Stimulated activated naive CD4-positive, alpha-beta T cell (primary cell): ENCODE results near the gene NFU1.

Experiments used
- DNase-seq, 6 experiments: peaks; one replicate each; lab custom pipeline; 2025; lab: John Stamatoyannopoulos, UW

NFU1 gene

DNA sequence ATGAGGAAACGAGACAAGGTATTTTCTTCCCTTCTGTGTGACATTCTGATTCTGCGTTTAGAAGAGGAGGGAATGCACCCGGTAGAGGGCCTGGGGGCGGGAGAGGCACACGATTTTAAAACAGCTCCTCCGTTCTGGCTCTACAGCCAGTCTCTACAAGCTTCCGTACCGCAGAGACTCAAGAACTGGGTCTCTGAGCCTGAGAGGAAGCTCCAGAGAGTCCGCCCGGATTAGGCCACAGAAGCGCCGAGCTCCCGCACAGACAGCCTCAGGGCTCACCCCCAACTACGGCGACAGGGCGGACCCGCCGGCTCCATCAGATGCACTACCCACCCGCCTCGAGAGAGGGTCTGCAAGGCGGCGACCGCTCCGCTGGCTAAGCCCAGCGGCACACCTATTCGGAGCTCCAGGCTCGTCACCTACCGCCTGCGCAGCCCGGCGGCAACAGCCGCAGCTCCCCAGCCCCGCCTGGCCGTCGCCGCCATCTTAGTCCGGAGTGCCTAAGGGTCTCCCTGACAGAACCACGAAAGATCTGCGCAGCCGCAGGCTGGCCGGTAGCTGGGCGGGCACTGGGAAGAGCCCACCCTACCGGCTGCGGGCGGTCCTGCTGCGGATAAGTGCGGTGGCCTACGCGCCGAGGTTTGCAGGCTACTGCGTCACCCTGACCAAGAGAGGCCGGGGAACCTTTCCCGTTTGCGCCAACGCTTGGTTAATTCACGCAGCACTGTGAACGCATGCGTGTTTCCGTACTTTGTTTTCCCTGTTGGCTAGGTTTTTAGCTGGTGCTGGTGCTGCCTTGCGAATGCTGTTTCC is at the start of gene NFU1:
Gene NFU1, minus strand, starts transcription at position 498 of the 813 bp plus-strand sequence. Its CDS starts 13 bp downstream, at position 485.
- peak; percentile 73 to 92 (median 80) for DNase-seq

DNA sequence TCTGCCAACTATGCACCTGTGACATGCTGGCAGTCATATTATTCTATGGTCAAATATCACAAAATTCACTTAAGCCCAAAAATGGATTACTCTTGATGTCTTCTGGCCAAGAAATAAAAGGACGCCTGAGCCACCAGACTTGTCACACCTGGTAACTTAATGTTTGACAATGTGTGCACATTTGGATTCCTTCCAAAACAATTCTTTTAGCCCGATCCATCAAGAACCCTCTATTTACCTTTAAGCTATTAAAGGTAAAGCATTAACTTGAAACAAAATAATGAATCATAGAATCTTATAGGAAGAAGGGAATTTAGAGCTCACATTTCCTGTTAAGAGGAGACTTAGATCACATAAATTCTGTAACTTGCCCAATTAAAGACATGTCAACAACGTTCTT is 46.5 kb upstream of the NFU1 start:
- DNase-seq = no peak

DNA sequence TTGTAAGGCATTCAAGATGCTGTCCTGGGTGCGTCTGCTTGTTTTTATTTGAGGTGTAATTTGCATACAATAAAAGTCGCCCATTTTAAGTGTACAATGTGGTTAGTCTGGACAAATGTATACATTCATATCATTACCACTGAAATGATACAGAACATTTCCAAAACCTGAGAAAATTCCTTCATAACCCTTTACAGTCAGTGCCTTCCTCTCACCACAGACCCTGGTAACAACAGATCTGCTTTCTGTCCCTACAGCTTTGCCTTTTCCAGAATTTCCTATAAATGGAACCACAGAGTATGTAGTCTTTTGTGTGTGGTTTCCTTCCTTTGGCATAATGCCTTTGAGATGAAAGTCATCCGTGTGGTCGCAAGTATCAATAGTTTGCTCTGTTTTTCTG is 45.8 kb upstream of the NFU1 start:
- no peak for DNase-seq

DNA sequence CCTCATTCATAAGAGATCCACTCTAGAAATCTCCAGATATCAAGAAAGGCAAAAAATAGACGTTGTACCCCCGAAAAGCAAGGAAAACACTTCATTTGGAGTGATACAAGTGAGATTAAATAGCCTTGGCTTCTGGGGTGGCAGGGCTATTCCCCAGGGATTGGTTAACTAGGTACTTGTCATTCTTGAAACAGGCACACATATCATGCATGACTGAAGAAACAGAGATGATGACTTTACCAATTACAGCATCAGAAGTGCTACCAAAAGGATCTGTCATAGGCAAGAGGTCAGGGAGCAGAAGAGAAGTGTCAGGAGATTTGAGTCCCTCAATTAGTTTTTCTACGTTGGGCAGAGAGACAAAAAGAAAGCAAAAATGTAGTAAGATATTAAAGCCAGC is 45.2 kb upstream of the NFU1 start:
- DNase-seq = no peak

DNA sequence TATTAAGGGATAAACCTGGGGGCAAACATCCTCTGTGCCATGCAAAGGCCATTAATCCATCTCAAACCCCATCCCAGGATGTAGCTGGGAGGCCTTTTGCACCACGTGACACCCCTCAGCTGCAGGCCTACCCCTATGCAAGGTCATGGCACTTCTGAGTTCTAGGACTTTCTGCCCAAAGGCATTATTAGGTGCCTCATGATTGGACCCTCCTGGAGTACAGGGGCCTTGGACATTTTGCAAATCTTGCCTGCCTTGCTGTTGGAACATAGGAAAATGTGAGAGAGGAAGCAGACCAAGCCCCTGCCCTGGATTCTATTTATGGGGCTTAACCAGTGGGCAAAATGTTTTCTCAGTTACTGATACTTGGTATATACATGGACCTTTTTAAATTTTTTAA is 44.2 kb upstream of the NFU1 start:
- DNase-seq = no peak

DNA sequence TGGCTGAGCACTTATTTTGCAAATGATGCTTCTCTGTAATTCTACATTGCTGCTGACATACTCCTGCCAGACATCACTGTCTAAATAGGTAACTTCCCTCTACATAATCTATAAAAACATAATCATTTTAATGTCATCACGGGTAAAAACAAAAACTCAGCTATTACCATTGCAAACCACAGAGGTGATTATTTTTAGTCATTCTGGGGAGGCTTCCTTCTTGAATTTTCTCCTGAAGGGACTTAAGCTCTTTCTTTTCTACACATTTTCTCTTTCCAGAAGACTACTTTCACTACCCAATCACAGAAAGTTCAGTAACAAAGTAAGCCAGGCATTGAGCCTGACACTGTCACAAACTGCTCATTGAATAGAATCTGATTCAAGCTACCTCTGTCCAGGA is 40.4 kb upstream of the NFU1 start:
- no peak for DNase-seq

DNA sequence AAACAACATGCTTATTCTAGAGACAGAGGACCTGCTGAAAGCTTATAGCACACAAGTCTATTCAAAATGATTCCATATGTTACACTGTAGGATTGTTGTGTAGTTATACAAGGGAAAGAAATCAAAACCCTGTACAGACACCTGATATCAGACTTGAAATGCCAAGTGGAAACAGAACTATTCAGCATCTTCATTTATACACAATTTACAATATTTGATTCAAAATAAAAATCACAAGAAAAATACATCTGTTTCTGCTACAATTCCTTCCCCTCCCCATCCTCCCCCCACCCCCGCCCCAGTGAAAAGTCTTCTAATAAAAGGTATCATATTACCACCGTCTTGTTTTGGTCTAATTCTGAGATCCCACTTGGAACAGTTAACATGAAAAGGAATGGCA is 37.5 kb upstream of the NFU1 start:
- DNase-seq = no peak

DNA sequence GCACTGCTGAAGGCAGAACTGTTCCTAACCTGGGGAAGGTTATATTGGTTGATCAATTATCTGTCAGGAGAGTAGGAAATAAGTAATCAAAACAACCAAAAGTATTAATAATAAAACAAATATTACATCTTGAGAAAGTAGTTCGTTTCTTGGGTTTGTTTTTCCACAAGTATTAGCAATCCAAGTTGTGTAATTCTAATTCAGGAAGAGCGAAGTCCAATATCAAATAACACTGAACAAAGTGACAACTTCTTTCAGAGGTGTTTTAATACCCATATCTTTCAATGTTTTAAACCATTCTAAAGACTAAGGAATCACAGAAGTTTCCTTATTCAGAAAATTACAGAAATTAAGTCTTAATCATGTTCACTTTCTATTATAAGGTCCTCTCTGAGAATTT is 34.6 kb upstream of the NFU1 start:
- DNase-seq = no peak

DNA sequence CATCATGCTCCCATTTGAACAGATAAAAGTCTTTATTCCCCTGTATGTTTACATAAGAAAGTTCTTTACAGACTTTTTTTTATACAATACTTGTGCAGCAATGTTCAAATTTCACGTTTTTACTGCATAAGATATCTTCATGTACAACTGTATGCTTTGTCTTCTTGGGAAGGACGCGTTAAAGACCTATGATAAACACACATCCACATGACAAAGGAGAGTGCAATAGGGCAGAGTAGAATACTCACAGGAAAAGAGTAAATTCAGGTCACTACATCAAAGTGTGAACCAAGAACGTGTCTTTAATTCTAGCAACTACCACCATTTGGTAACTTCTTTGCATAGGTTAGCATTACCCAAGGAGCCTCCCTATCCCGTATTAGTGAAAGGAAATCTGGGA is 33.7 kb upstream of the NFU1 start:
- DNase-seq = no peak

DNA sequence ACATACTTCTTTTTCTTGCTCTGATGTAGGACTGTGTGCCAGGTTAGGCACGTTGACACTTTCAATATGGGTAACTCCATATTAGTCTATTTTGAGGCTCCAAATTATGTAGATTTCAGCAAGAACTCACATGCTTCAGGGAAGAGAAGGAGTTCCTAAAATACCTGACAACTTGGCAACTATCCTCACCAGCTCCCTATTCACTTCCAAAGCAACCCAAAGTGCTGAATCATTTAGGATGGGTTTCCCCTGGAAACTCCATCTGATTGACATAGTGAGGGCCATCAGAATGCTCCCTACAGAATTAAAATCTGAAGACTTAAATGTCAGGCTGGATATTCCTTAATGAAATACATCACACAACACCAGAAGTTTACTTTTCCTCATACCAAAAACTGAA is 32.5 kb upstream of the NFU1 start:
- no peak for DNase-seq

DNA sequence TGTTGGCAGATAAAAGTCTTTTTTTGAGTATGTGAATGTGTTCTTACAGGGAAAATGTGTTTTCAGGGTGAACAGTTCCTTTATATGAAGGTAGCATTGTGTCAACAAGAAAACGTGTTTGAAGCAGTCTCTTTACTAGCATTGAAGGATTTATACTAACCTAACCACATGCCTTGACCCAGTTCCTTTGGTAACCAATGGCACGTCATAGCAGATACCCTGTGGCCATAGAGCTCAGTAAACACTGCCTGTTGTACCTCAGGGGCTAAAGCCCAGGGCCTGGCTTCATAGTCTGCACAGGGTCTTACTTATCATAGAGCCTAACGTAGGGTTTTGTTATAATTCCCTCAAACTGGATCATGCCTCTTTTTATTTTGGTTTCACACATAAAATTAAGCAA is 32.1 kb upstream of the NFU1 start:
- no peak for DNase-seq

DNA sequence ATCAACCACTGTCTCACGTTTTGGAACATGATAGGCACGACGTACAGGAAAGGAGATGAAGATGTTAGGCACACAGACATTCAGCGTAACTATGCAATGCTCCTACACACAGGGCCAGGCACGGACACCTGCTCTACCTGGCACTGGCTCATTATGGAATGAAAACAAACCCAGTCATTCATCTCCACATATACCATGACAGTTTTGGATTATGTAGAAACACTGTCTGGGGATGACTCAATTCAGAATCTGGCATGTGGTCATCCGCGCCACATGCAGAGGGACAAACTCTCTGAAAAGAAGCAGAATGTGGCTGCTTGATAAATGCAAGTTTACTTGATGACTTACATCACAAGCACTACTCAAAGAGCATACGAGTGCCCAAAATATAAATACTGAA is 29.5 kb upstream of the NFU1 start:
- DNase-seq = no peak

DNA sequence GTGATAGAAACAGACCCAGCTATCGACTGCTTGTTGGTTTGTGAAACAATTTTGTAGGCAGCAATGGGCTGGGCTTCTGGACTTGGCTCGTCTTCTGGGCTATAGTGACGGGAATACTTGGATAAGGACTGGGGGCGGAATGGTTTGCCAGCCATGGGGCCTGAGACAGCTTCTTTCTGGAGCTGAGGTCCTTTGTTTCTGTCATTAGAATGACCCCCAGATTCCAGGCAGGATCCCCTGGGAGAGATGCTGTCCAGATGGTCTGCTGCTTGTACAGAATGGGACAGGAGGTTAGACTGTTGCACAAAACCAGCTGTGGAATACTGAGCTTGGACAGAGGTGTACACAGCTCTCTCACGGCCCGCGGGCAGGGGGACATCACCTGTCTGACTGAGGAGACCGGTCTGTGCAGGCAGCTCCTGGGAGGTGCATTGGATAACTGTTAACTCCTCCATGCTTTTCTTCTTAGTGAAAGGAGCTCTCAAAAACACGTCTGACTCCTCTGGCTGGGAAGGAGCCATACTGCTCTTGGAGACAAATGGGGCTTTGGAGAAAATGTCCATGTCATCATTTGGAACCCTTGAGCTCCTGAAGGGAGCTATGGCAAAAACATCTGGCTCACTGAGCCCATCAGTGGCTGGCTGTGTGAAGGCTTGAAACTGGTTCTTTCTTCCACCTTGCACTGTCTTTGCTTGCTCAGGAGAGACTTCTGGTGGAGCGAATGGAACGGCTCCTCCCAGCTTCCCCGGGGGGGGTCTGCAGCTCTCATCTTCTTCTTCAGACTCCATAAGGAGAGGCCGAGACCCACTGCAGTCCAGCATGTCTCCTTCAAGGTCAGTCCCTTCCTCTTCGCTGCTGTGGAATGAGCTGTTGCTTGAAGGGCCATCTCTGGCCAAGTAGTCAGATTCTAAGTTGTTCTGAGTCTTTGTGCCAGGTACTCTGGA is 28.6 kb upstream of the NFU1 start:
- DNase-seq = no peak

DNA sequence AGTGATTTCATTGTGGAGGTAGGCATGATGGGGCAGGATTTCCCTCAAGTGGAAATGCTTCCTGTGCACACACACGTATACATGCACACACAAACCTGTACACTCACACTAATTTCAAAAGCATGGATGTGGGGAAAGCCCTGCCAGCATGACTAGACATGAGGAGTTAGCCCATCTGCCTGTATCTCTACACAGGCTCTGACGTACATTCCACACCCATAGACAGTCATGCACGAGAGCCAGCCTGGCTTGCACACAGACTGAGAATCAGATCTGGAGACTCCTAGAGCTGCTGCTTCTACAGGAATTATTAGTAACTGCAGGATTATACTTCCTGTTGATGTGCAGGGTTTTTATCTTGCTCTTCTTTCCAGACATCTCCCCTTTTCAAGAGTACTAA is 27.3 kb upstream of the NFU1 start:
- no peak for DNase-seq

DNA sequence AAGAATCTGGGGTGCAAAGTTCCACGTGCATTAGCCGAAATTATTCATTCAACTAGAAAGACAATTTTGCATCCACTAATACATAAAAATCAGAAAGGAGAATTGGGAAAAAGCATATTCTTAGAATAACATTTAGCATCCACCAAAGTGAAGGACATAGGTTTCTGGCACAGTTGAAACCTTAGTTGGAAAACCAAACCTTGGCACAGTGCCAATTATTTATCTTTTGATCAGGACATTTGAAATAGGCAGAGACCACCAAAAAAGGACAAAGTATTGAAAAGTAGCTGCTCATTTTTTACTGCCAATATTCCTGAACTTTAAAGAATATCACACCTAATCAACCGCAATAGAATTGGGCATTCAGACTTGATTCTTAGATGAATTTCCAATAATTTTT is 25.5 kb upstream of the NFU1 start:
- DNase-seq = no peak

DNA sequence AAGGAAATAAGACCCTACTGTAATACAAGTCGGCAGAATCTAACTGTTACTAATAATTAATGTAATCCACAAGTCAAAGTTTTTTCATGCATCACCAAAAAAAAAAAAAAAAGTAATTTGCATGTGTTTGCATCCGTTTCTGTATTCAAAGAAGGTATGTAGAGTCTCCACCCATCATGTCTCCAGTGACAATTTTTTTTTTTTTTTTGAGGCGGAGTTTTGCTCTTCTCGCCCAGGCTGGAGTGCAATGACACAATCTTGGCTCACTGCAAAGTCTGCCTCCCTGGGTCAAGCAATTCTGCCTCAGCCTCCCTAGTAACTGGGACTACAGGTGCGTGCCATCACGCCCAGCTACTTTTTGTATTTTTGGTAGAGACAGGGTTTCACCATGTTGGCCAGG is 24.2 kb upstream of the NFU1 start:
- no peak for DNase-seq

DNA sequence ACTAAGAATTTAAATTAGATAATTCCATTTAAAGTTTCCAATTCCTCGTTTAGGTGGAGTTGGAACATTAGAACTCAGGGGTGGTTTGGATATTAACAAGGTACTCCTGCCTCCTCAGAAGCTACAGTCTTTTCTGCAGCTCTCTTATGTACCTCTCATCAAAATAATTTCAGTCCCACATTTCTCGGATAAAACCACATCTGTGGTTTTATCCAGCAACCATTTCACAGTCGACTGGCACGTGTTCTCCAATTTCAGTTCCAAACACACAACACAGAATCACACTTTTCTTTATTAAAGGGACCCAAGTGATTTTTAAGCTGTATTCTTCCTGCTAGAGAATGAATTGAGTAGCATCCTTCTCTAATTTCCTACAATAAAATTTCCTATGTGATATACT is 22.7 kb upstream of the NFU1 start:
- no peak for DNase-seq

DNA sequence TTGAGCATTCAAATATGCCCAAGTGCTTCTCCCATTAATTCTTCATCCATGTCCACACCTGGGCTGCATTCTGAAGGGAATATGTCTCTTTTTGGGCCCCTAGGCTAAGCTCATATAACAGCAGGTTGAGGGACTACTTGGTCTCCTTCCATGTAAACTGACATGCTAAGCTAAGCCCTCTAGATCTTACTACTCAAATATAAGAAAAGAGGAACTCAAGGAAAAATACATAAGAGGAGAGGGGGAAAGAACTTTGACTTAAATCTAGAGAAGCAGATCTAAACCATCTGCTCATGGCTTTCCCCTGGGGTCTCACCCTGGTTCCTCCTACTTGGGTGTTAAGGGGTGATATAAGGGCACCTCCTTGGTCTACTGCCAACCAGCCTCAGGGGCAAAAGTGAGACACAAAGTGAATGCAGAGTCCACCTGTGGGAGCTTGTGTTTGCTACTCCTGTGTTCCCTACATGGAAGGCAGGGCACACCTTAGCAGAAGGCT is 19.8 kb upstream of the NFU1 start:
- DNase-seq = no peak

DNA sequence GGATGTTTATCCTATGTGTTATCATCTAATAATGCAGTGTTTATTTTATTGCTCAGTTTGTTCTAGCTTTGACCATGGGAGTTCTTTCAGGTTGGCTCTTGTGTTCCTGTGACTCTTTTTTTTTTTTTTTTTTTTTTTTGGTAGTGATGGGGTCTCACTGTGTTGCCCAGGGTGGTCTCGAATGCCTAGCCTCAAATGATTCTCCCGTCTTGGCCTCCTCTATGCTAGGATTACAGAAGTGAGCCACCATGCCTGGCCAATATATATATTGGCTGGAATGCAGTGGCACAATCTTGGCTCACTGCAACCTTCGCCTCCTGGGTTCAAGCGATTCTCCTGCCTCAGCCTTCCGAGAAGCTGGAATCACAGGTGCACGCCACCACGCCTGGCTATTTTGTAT is 18.9 kb upstream of the NFU1 start:
- DNase-seq = no peak

DNA sequence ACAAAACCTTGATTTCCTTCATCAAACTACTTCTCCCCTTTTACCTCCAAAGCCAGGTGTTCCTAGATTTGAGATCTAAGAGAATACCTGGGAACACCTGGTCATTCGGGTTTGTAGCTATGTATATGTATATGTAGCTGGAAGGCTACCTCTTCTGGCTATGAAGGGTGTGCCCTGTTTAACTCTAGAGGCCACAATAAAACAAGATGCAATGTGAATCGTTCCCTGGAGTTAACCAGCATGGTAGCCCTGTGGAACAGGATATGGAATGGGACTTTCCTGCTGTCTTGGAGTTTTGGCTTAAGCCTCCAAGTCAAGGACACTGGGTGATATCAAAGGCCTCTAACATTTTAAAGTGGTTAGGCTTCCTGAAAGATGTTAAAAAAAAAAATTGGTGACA is 17.7 kb upstream of the NFU1 start:
- no peak for DNase-seq

DNA sequence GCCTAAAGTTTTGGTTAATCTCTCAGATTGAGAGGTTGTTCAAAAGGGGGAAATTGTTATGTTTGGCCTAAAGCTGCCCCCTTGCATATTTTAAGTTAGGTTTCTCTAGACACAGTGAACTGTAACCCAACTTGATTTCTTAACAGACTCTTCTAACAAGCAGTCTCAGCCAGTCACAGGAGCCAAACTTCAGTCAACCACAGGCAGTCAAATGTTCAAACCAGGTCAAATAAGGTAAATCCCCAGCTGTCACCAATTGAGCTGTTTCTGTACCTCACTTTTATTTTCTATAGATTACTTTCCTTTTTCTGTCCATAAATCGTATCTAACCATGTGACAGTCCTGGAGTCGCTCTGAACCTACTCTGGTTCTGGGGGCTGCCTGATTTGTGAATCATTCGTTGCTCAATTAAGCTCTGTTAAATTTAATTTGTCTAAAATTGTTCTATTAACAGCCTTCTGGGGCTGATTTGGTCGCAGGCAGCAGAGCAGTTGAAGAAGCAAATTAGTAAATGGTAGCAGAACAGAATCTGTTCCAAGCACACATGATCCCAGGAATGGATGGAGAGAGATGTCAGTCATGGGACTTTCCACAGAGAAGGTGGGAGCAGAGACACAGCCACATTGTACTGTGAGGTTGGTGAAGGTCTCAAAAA is 16.4 kb upstream of the NFU1 start:
- no peak for DNase-seq

DNA sequence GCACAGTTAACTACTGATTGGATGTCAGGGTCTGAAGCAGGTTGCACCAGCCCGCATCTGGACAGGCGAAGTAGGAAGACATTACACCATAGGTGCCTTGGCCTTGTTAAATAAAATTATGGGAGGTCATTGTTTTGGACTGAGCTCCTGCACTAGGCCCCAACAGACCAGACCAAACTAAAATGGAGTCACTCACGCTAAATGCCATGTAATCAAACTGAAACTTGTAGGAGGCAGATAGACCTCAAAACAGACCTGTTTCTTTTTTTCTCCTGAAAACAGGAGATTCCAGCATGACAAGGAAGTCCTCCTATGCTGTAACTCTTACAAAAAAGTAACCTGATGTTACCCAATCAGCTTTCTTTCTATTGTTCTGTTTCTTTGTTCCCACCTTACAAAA is 15.5 kb upstream of the NFU1 start:
- no peak for DNase-seq
